MM.1S (cell line): ENCODE measurements around the gene RB1.

Experiments
- DNase-seq: peaks from one replicate; pipeline ENCODE4 v3.0.0-alpha.2; 2015
- H2AFZ ChIP-seq: fragments of 300-600 bp; sonication (generic); 2 replicates; pipeline ENCODE4 v1.6.0; 2016; ENCODE audit warnings: antibody characterized with exemption, low read length
- H3F3A ChIP-seq: fragments of 300-600 bp; sonication (generic); 2 replicates; pipeline ENCODE4 v1.6.1; 2016; ENCODE audit warnings: mild to moderate bottlenecking, antibody characterized with exemption, low read length, moderate library complexity, mixed read lengths; ENCODE audit not compliant: insufficient read depth
- H3K27ac ChIP-seq: fragments of 300-600 bp; sonication (generic); 2 replicates; pipeline ENCODE4 v1.5.1; 2016; ENCODE audit warnings: mild to moderate bottlenecking, low read length
- H3K27me3 ChIP-seq: fragments of 300-600 bp; sonication (generic); replicated peaks from 2 replicates; pipeline ENCODE4 v1.6.0; 2016; ENCODE audit warnings: low read length; ENCODE audit not compliant: insufficient read depth
- H3K36me3 ChIP-seq: fragments of 300-600 bp; sonication (generic); replicated peaks from 2 replicates; pipeline ENCODE4 v1.6.1; 2016; ENCODE audit warnings: mild to moderate bottlenecking, low read length, mixed read lengths; ENCODE audit not compliant: insufficient read depth
- H3K4me1 ChIP-seq: fragments of 300-600 bp; sonication (generic); 2 replicates; pipeline ENCODE4 v1.6.1; 2016; ENCODE audit warnings: low read length, mixed read lengths
- H3K4me2 ChIP-seq: fragments of 300-600 bp; sonication (generic); 2 replicates; pipeline ENCODE4 v1.6.0; 2016; ENCODE audit warnings: low read depth, low read length
- H3K4me3 ChIP-seq: fragments of 300-600 bp; sonication (generic); 2 replicates; pipeline ENCODE4 v1.5.1; 2016; ENCODE audit warnings: low read length, mixed read lengths
- H3K79me2 ChIP-seq: fragments of 300-600 bp; sonication (generic); 2 replicates; pipeline ENCODE4 v1.6.1; 2016; ENCODE audit warnings: mixed run types, low read length, mixed read lengths
- H3K9ac ChIP-seq: fragments of 300-600 bp; sonication (generic); 2 replicates; pipeline ENCODE4 v1.6.1; 2016; ENCODE audit warnings: low read length, mixed read lengths
- H3K9me2 ChIP-seq: fragments of 300-600 bp; sonication (generic); replicated peaks from 2 replicates; pipeline ENCODE4 v1.6.1; 2016; ENCODE audit warnings: mild to moderate bottlenecking, low read length, mixed read lengths; ENCODE audit not compliant: insufficient read depth
- H3K9me3 ChIP-seq: fragments of 300-600 bp; sonication (generic); replicated peaks from 2 replicates; pipeline ENCODE4 v1.6.1; 2016; ENCODE audit warnings: mild to moderate bottlenecking, low read length, mixed read lengths; ENCODE audit not compliant: insufficient read depth
- H4K20me1 ChIP-seq: fragments of 300-600 bp; sonication (generic); 2 replicates; pipeline ENCODE4 v1.6.1; 2016; ENCODE audit warnings: mild to moderate bottlenecking, low read length, moderate library complexity, mixed read lengths; ENCODE audit not compliant: insufficient read depth
- EZH2 ChIP-seq: fragments of 300-600 bp; sonication (generic); optimal IDR thresholded peaks from 2 replicates; pipeline ENCODE3; 2017; ENCODE audit warnings: low read depth, mild to moderate bottlenecking, antibody characterized with exemption, low read length, mixed read lengths
- EZH2phosphoT487 ChIP-seq: fragments of 300-600 bp; sonication (generic); IDR thresholded peaks from 2 replicates; pipeline ENCODE4 v1.6.1; 2018; ENCODE audit warnings: antibody characterized with exemption, low read length
- TF ChIP-seq, protein P1 (sequence below): fragments of 300-600 bp; sonication (generic); IDR thresholded peaks from 2 replicates; pipeline ENCODE4 v1.5.1; 2016; ENCODE audit warnings: antibody characterized with exemption, low read length, mixed read lengths

Gene RB1

DNA sequence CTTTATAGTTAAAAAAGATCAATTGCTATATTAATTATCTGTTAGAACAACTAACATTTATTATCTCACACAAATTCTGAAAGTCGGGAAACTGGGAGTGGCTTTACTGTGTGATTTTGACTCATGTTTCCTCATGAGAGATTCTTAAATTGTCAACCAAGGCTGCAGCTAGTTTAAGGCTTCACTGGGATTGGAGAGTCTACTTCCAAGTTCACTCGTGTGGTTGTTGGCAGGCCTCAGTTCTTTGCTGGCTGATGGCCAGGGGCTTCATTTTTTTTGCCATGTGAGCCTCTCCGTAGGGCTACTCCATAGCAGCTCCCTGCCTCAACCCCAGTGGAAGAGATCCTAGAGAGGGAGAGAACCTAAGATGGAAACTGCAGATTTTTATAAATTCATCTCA is 133.8 kb downstream of the RB1 start:
- H3K9me2 ChIP-seq: no peaks in the 10 kb centered on the region
- H3K4me1 ChIP-seq: no peaks in the 10 kb centered on the region
- no peaks in the 10 kb centered on the region for H4K20me1 ChIP-seq
- no peaks in the 10 kb centered on the region for H3K9me3 ChIP-seq
- no peak overlapping the region for H3K27ac ChIP-seq
- no peaks in the 10 kb centered on the region for H3K79me2 ChIP-seq
- H3K4me3 ChIP-seq: no peak overlapping the region
- no peak overlapping the region for H3K4me2 ChIP-seq
- TF ChIP-seq, protein P1, sequence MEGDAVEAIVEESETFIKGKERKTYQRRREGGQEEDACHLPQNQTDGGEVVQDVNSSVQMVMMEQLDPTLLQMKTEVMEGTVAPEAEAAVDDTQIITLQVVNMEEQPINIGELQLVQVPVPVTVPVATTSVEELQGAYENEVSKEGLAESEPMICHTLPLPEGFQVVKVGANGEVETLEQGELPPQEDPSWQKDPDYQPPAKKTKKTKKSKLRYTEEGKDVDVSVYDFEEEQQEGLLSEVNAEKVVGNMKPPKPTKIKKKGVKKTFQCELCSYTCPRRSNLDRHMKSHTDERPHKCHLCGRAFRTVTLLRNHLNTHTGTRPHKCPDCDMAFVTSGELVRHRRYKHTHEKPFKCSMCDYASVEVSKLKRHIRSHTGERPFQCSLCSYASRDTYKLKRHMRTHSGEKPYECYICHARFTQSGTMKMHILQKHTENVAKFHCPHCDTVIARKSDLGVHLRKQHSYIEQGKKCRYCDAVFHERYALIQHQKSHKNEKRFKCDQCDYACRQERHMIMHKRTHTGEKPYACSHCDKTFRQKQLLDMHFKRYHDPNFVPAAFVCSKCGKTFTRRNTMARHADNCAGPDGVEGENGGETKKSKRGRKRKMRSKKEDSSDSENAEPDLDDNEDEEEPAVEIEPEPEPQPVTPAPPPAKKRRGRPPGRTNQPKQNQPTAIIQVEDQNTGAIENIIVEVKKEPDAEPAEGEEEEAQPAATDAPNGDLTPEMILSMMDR: no peak
- TF ChIP-seq EZH2: no peak
- no peak for TF ChIP-seq EZH2phosphoT487
- H3K27me3 ChIP-seq: no peaks in the 10 kb centered on the region
- H2AFZ ChIP-seq: no peak overlapping the region
- H3K9ac ChIP-seq: no peak overlapping the region
- no peak for DNase-seq
- H3K36me3 ChIP-seq: no peaks in the 10 kb centered on the region
- no peaks in the 10 kb centered on the region for H3F3A ChIP-seq

DNA sequence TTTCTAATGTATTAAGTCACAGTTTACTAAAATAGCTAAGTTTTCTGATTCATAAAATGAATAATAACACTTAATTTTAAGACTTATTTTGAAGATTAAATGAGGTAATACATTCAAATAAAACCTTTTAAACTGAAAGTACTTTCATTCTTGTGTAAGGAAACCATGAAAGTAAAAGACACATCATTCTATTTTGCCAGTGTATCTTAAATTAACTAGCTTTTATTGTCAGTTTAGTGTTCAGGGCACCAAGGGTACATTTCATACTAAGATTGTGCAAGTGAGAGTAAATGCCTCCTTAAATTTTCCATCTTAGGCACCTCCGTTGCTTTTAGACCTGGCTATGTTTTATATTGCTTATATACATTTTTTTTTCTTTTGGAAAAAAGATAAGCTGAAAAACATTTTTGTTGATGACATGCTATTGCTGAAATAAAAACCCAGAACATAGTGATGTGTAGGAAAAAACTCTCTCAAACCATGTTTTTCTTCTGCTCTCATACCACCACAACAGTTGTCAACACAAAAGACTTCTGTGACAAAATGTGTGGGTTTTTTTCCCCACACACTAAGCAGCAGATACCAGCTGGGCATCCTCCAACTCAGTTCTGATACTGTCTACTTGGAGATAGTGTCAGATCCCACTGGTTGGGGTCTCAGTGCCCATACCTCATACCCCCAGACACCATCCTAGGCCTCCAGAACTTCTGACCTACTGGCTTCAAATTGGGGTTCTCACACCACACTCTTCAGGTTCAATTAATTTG is 140.1 kb downstream of the RB1 start:
- Histone ChIP-seq H3K4me2 (no peak overlapping the region), H3K9me3 (no peaks in the 10 kb centered on the region)

DNA sequence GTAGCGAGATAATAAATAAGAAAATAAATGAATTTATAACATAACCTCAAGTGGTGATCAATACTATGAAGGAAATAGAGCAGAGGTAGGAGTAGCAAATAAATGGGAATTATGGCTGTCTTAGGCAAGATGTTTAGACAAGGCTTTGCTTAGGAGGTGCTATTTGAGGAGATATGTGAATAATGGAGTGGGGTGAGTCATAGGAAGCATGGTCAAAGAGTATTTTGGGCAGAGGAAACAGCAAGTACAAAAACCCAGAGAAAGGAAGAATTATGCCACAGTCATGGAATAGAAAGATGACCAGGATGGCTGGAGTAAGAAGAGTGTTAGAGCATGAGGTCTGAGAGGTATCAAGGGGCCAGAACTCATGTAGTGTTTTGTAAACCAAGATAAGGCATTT is 142.9 kb downstream of the RB1 start:
- DNase-seq: no peak
- no peaks in the 10 kb centered on the region for H3K79me2 ChIP-seq
- H3K4me1 ChIP-seq: no peaks in the 10 kb centered on the region
- 0 out of 2 replicates have a peak, but pooled peaks cover 3% of the 10 kb centered on the region for H3F3A ChIP-seq
- no peaks in the 10 kb centered on the region for H3K9me3 ChIP-seq
- no peaks in the 10 kb centered on the region for H3K27me3 ChIP-seq
- no peak overlapping the region for H2AFZ ChIP-seq
- H4K20me1 ChIP-seq: no peaks in the 10 kb centered on the region
- H3K9ac ChIP-seq: no peak overlapping the region
- H3K4me2 ChIP-seq: no peak overlapping the region
- TF ChIP-seq, protein P1: no peak
- TF ChIP-seq EZH2: no peak
- TF ChIP-seq EZH2phosphoT487: no peak
- no peak overlapping the region for H3K27ac ChIP-seq
- H3K9me2 ChIP-seq: no peaks in the 10 kb centered on the region
- H3K36me3 ChIP-seq: no peaks in the 10 kb centered on the region
- H3K4me3 ChIP-seq: no peak overlapping the region

More for the DNA sequence above, 140.1 kb downstream of the RB1 start:
- no peak for DNase-seq
- Histone ChIP-seq H3K9me2 (no peaks in the 10 kb centered on the region), H4K20me1 (no peaks in the 10 kb centered on the region), H3K27me3 (no peaks in the 10 kb centered on the region), H3K4me1 (no peaks in the 10 kb centered on the region), H2AFZ (no peak overlapping the region), H3K36me3 (no peaks in the 10 kb centered on the region), H3K9ac (no peak overlapping the region), H3K27ac (no peak overlapping the region), H3K4me3 (no peak overlapping the region), H3K79me2 (no peaks in the 10 kb centered on the region), H3F3A (0 out of 2 replicates have a peak, but pooled peaks cover 3% of the 10 kb centered on the region)
- TF ChIP-seq, protein P1: no peak
- TF ChIP-seq EZH2phosphoT487: no peak
- TF ChIP-seq EZH2: no peak
